Measurements from ENCODE around the gene KRT26.
"Not testable (repeated sequence)": the region's sequence is repeated elsewhere in the genome, so short reads cannot be mapped to it uniquely, and the experiment has no call there.

Gene KRT26

GRCh38 chr17:40775945-40776344 is 3.9 kb upstream of the KRT26 start:
- no peak overlapping the region for H3K4me3 ChIP-seq (ENCODE audit: insufficient read depth, low read depth, low read length)
- no peaks in the 10 kb centered on the region for H3K36me3 ChIP-seq (ENCODE audit: control insufficient read depth, insufficient read depth, low read length)
- WGBS, 2 experiments, result 91 to 95% methylated on average over 3 to 4 of the region's 4 CpGs
- H3K4me1 ChIP-seq (ENCODE audit: control insufficient read depth, insufficient read depth, low read length), result no peaks in the 10 kb centered on the region
- peaks cover 11% of the 10 kb centered on the region for H3K27me3 ChIP-seq (ENCODE audit: control insufficient read depth, insufficient read depth, low read length, poor library complexity, severe bottlenecking)
- H3K9me3 ChIP-seq (ENCODE audit: control insufficient read depth, low read length), result no peaks in the 10 kb centered on the region
- no peak overlapping the region for H3K27ac ChIP-seq (ENCODE audit: insufficient read depth, low read depth, low read length, poor library complexity, severe bottlenecking)

GRCh38 chr17:40765657-40766056 is 6.3 kb downstream of the KRT26 start:
- no peak overlapping the region for H3K27ac ChIP-seq (ENCODE audit: insufficient read depth, low read depth, low read length, poor library complexity, severe bottlenecking)
- no peaks in the 10 kb centered on the region for H3K36me3 ChIP-seq (ENCODE audit: control insufficient read depth, insufficient read depth, low read length)
- no peaks in the 10 kb centered on the region for H3K27me3 ChIP-seq (ENCODE audit: control insufficient read depth, insufficient read depth, low read length, poor library complexity, severe bottlenecking)
- H3K4me1 ChIP-seq (ENCODE audit: control insufficient read depth, insufficient read depth, low read length), result no peaks in the 10 kb centered on the region
- 86 to 91% methylated on average over 1 to 2 of the region's 2 CpGs for WGBS, 2 experiments
- H3K4me3 ChIP-seq (ENCODE audit: insufficient read depth, low read depth, low read length), result no peak overlapping the region
- H3K9me3 ChIP-seq (ENCODE audit: control insufficient read depth, low read length), result no peaks in the 10 kb centered on the region

- H3K9me3 ChIP-seq (ENCODE audit: control insufficient read depth, low read length), result no peaks in the 10 kb centered on the region
- H3K4me3 ChIP-seq (ENCODE audit: insufficient read depth, low read depth, low read length), result no peak overlapping the region
- no peaks in the 10 kb centered on the region for H3K27me3 ChIP-seq (ENCODE audit: control insufficient read depth, insufficient read depth, low read length, poor library complexity, severe bottlenecking)
- no peaks in the 10 kb centered on the region for H3K36me3 ChIP-seq (ENCODE audit: control insufficient read depth, insufficient read depth, low read length)
- H3K4me1 ChIP-seq (ENCODE audit: control insufficient read depth, insufficient read depth, low read length), result no peaks in the 10 kb centered on the region
- 100% methylated on average over 1 of the region's 1 CpG for WGBS, 2 experiments
- H3K27ac ChIP-seq (ENCODE audit: insufficient read depth, low read depth, low read length, poor library complexity, severe bottlenecking), result no peak overlapping the region
Measured at GRCh38 chr17:40763752-40764151, 8.2 kb downstream of the KRT26 start.

GRCh38 chr17:40760105-40761016 is 11.6 kb downstream of the KRT26 start:
- Histone ChIP-seq H3K4me3 (ENCODE audit: insufficient read depth, low read depth, low read length) (no peak overlapping the region), H3K4me1 (ENCODE audit: control insufficient read depth, insufficient read depth, low read length) (no peaks in the 10 kb centered on the region), H3K9me3 (ENCODE audit: control insufficient read depth, low read length) (no peaks in the 10 kb centered on the region), H3K27ac (ENCODE audit: insufficient read depth, low read depth, low read length, poor library complexity, severe bottlenecking) (no peak overlapping the region), H3K36me3 (ENCODE audit: control insufficient read depth, insufficient read depth, low read length) (no peaks in the 10 kb centered on the region), H3K27me3 (ENCODE audit: control insufficient read depth, insufficient read depth, low read length, poor library complexity, severe bottlenecking) (no peaks in the 10 kb centered on the region)
- 75% methylated on average over 1 of the region's 1 CpG; no CpG with 5 or more reads in 1 of the 2 experiments for WGBS, 2 experiments

- Histone ChIP-seq H3K27ac (ENCODE audit: insufficient read depth, low read depth, low read length, poor library complexity, severe bottlenecking) (no peak within 1 kb of the TSS), H3K4me1 (ENCODE audit: control insufficient read depth, insufficient read depth, low read length) (no peaks in the 10 kb centered on the region), H3K27me3 (ENCODE audit: control insufficient read depth, insufficient read depth, low read length, poor library complexity, severe bottlenecking) (no peaks in the 10 kb centered on the region), H3K9me3 (ENCODE audit: control insufficient read depth, low read length) (no peaks in the 10 kb centered on the region), H3K36me3 (ENCODE audit: control insufficient read depth, insufficient read depth, low read length) (no peaks in the 10 kb centered on the region), H3K4me3 (ENCODE audit: insufficient read depth, low read depth, low read length) (no peak within 1 kb of the TSS)
- 85 to 91% methylated on average over 4 of the region's 4 CpGs for WGBS, 2 experiments
Measured at GRCh38 chr17:40755231-40755630, 16.8 kb downstream of the KRT26 start, which contains the start of gene KRT25. Gene KRT25 (minus strand): TSS chr17:40755331. CDS start chr17:40755271, 60 bp downstream.

- Histone ChIP-seq H3K27ac (ENCODE audit: insufficient read depth, low read depth, low read length, poor library complexity, severe bottlenecking) (no peak overlapping the region), H3K27me3 (ENCODE audit: control insufficient read depth, insufficient read depth, low read length, poor library complexity, severe bottlenecking) (no peaks in the 10 kb centered on the region), H3K4me1 (ENCODE audit: control insufficient read depth, insufficient read depth, low read length) (no peaks in the 10 kb centered on the region), H3K4me3 (ENCODE audit: insufficient read depth, low read depth, low read length) (no peak overlapping the region), H3K36me3 (ENCODE audit: control insufficient read depth, insufficient read depth, low read length) (no peaks in the 10 kb centered on the region), H3K9me3 (ENCODE audit: control insufficient read depth, low read length) (no peaks in the 10 kb centered on the region)
- WGBS, 2 experiments, result 91 to 92% methylated on average over 3 of the region's 3 CpGs
Measured at GRCh38 chr17:40753804-40754203, 18.2 kb downstream of the KRT26 start.

- WGBS, 2 experiments, result 92% methylated on average over 14 of the region's 14 CpGs
- H3K27me3 ChIP-seq (ENCODE audit: control insufficient read depth, insufficient read depth, low read length, poor library complexity, severe bottlenecking), result no peaks in the 10 kb centered on the region
- no peaks in the 10 kb centered on the region for H3K36me3 ChIP-seq (ENCODE audit: control insufficient read depth, insufficient read depth, low read length)
- no peaks in the 10 kb centered on the region for H3K9me3 ChIP-seq (ENCODE audit: control insufficient read depth, low read length)
- no peak overlapping the region for H3K4me3 ChIP-seq (ENCODE audit: insufficient read depth, low read depth, low read length)
- no peaks in the 10 kb centered on the region for H3K4me1 ChIP-seq (ENCODE audit: control insufficient read depth, insufficient read depth, low read length)
- no peak overlapping the region for H3K27ac ChIP-seq (ENCODE audit: insufficient read depth, low read depth, low read length, poor library complexity, severe bottlenecking)
Measured at GRCh38 chr17:40751065-40751464, 20.9 kb downstream of the KRT26 start.

GRCh38 chr17:40750391-40750790 is 21.6 kb downstream of the KRT26 start:
- H3K36me3 ChIP-seq (ENCODE audit: control insufficient read depth, insufficient read depth, low read length), result no peaks in the 10 kb centered on the region
- H3K4me3 ChIP-seq (ENCODE audit: insufficient read depth, low read depth, low read length), result no peak overlapping the region
- H3K27me3 ChIP-seq (ENCODE audit: control insufficient read depth, insufficient read depth, low read length, poor library complexity, severe bottlenecking), result no peaks in the 10 kb centered on the region
- WGBS, 2 experiments, result 87 to 91% methylated on average over 6 of the region's 6 CpGs
- H3K27ac ChIP-seq (ENCODE audit: insufficient read depth, low read depth, low read length, poor library complexity, severe bottlenecking), result no peak overlapping the region
- no peaks in the 10 kb centered on the region for H3K4me1 ChIP-seq (ENCODE audit: control insufficient read depth, insufficient read depth, low read length)
- H3K9me3 ChIP-seq (ENCODE audit: control insufficient read depth, low read length), result no peaks in the 10 kb centered on the region

- H3K27me3 ChIP-seq (ENCODE audit: control insufficient read depth, insufficient read depth, low read length, poor library complexity, severe bottlenecking); H3K9me3 ChIP-seq (ENCODE audit: control insufficient read depth, low read length); H3K4me1 ChIP-seq (ENCODE audit: control insufficient read depth, insufficient read depth, low read length); H3K4me3 ChIP-seq (ENCODE audit: insufficient read depth, low read depth, low read length); H3K36me3 ChIP-seq (ENCODE audit: control insufficient read depth, insufficient read depth, low read length); H3K27ac ChIP-seq (ENCODE audit: insufficient read depth, low read depth, low read length, poor library complexity, severe bottlenecking): not testable (repeated sequence)
- WGBS, 2 experiments, result 100% methylated on average over 1 of the region's 1 CpG; no CpG with 5 or more reads in 1 of the 2 experiments
Measured at GRCh38 chr17:40748666-40749065, 23.3 kb downstream of the KRT26 start.

GRCh38 chr17:40738553-40738952 is 33.4 kb downstream of the KRT26 start:
- H3K4me3 ChIP-seq (ENCODE audit: insufficient read depth, low read depth, low read length), result no peak overlapping the region
- no peaks in the 10 kb centered on the region for H3K27me3 ChIP-seq (ENCODE audit: control insufficient read depth, insufficient read depth, low read length, poor library complexity, severe bottlenecking)
- no peaks in the 10 kb centered on the region for H3K9me3 ChIP-seq (ENCODE audit: control insufficient read depth, low read length)
- H3K36me3 ChIP-seq (ENCODE audit: control insufficient read depth, insufficient read depth, low read length), result no peaks in the 10 kb centered on the region
- H3K27ac ChIP-seq (ENCODE audit: insufficient read depth, low read depth, low read length, poor library complexity, severe bottlenecking), result no peak overlapping the region
- 67 to 70% methylated on average over 4 of the region's 4 CpGs for WGBS, 2 experiments
- no peaks in the 10 kb centered on the region for H3K4me1 ChIP-seq (ENCODE audit: control insufficient read depth, insufficient read depth, low read length)

All from ectodermal cell (in vitro differentiated cells).